HG02884 (cell line): Measurements from ENCODE around the gene ZNF37A.
"Not testable (repeated sequence)": the region's sequence is repeated elsewhere in the genome, so short reads cannot be mapped to it uniquely, and the experiment has no call there.

ENCODE experiments used
- ATAC-seq: cut with Tn5 transposase; IDR thresholded peaks from one replicate; pipeline ENCODE4 v1.9.1; 2021; ENCODE audit warnings: mild to moderate bottlenecking, moderate library complexity; ENCODE audit not compliant: unreplicated experiment

ZNF37A gene

DNA sequence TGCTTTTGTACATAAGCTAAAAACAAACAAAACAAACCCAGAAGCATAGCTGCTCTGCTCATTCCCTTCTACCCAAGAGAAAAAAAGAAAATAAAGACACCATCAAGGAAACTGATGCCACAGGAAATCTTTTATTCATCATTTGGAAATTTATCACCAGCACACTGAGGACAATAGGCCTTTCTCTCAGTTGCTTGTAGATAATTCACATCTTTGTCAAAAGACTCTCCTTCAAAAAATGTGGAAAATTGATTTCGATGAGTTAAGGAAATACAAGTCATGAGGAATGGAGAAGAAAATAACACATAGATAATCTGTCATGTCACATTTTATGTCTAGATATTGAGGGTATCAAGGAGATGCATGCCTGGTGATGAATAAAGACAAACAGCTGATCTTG is 53.5 kb downstream of the ZNF37A start:
- ATAC-seq: no peak

DNA sequence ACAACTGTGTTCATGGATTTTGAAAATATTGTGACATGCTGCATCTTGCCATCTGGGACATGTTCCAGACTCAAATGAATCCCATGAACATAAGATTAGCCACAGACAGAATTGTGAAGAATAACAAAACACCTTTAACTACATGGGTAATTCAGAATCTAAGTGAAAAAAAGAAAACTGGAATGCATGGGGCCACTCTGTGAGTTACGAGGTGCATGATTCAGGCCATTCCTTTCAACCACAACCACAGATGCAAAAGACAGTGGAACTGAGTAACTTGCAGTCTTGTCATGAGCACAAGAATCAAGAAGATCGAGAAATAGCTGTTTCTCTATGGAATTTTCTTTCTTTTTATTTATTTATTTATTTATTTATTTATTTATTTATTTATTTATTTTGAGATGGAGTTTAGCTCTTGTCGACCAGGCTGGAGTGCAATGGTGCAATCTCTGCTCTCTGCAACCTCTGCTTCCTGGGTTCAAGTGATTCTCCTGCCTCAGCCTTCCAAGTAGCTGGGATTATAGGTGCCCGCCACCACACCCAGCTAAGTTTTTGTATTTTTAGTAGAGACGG is 56.8 kb downstream of the ZNF37A start:
- ATAC-seq: not testable (repeated sequence)

DNA sequence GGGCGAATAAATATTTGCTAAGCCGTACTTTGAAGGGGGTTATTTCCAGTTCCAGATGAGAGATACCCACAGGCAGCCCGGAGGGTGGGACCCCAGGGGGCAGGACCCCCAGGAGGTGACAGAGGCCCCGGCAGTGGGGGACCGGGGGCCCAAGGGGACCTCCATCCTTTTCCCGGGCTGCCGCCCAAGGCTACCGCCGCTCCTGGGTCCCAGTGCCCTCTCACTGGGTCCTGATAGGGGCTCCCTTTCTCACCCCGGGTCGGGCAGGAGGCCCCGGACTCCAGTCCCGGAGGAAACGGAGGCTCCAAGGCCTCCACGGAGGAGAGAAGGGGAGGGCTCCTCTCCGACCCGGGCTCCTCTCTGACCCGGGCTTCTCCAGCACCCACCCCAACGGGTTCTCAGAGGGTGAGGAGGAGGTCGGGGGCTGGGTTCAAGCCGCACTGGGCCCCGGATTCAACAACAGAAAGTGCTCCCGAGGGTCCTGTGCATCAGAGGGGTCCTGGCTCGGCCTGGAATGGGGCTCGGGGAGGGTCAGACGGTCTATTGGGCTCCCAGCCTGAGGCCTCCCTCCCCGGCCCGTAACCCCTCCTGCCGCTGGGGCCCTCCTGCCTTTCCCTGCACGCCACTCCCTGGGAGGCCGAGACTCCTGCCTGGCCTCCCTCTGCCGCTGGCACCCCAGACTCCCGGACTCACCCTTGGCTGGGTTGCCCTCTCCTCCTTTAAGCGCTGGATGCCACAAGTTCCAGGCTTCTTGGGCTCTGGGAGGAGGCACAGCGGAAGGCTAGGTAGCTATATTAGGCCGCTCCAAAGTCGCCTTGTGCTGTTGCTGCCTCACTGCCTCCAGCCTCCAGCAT is 62.5 kb downstream of the ZNF37A start:
- ATAC-seq: no peak

DNA sequence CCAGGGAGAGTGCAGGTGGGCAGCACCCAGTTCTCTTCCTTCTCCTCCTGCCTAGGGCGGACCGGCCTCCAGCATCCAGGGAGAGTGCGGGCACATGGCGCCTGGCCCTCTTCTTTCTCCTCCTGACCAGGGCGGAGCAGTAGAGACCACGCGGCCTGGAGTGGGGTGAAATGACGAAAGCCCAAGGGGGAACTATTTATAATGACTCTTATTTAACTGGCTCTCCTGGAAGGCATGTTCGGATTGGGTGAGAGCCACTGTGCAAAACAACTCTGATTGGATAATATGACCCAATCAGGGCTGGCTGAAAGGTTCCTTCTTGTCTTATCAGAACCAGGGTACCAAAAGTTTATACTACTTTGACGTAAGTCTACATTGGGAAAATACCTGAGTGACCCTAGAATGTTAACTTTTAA is 63.1 kb downstream of the ZNF37A start:
- ATAC-seq: no peak

DNA sequence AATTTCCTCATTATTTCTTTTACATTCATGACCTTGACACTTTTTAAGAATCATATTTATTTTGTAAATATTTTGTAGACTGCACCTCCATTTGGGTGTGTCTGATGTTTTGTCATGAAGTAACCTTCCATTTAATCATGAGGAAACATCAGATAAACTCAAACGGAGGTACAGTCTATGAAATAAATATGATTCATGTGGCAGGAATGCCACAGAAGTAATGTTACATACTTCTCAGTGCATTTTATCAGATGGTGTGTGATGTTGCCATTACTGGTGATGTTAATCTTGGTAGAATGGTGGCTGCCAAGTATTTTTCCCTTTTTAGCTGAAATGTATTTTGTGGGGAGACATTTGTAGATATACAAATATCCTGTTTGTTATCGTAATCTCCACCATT is 64.9 kb downstream of the ZNF37A start:
- ATAC-seq: no peak

DNA sequence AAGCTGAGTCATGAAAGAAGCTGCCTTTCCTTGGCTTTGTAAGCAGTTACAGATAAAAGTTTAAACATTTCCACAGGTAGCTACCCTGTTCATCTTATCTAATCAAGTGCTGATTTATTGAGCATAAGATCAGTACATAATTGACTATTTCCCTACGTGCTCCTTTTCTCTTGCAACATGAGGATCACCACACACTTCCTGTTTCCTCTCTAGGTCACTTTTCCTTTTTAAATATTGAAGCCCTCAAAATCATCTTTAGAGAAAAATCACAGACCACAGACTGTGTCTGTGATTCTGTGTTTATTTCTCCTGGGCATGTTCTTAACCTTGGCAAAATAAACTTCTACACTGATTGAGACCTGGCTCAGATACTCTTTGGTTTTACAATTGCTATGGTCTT is 69.5 kb downstream of the ZNF37A start:
- no peak for ATAC-seq

DNA sequence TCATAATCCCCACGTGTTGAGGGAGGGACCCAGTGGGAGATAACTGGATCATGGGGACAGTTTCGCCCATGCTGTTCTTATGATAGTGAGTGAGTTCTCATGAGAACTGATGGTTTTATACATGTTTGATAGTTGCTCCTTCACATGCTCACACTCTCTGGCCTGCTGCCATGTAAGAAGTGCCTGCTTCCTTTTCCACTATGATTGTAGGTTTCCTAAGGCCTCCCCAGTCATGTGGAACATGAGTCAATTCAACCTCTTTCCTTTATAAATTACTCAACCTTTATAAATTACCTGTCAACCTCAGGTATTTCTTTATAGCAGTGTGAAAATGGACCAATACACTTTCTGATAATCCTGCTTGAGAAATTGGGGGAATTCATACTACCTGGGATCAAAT is 80.2 kb downstream of the ZNF37A start:
- ATAC-seq: no peak

DNA sequence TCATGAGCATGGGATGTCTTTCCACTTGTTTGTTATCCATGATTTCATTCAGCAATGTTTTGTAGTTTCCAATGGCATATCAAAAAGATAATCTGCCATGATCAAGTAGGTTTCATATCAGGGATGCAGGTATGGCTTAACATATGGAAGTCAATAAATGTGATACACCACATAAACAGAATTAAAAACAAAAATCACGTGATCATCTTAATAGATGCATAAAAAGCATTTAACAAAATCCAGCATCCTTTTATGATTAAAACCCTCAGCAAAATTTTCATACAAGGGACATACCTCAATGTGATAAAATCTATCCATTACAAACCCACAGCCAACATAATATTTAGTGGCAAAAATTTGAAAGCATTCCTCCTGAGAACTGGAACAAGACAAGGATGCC is 90.3 kb downstream of the ZNF37A start:
- ATAC-seq: no peak
